BJ (cell line): ENCODE measurements around the gene FJX1. TPM values are rescaled to one million over a fixed set of nuclear protein-coding genes. Genes with fewer than 3 reads are reported as not detected.
"Not testable (repeated sequence)": the region's sequence is repeated elsewhere in the genome, so short reads cannot be mapped to it uniquely, and the experiment has no call there.

Experiments
- CTCF ChIA-PET: fragments of 350-600 bp; formaldehyde crosslinking; extraction: SDS; loops from one replicate; lab custom pipeline; 2021; ENCODE audit warnings: antibody characterized with exemption, inconsistent platforms; lab: Yijun Ruan, JAX
- POLR2A ChIA-PET: fragments of 300-600 bp; sonication (Branson Sonifier 250); formaldehyde crosslinking; extraction: SDS; loops from one replicate; lab custom pipeline; 2021; ENCODE audit warnings: antibody characterized with exemption; lab: Charles Lee
- DNase-seq: peaks from one replicate; pipeline ENCODE4 v3.0.0-alpha.2; 2011; ENCODE audit warnings: low read depth
- H3K27me3 ChIP-seq: 2 replicates; pipeline ENCODE4 v1.6.0; 2011; ENCODE audit warnings: low read length; ENCODE audit not compliant: control insufficient read depth, insufficient read depth
- H3K36me3 ChIP-seq: 2 replicates; pipeline ENCODE4 v1.5.1; 2011; ENCODE audit warnings: low read length; ENCODE audit not compliant: control insufficient read depth, insufficient read depth
- H3K4me3 ChIP-seq: 2 replicates; pipeline ENCODE4 v1.5.1; 2011; ENCODE audit warnings: low read depth, mild to moderate bottlenecking, control low read depth, low read length
- CTCF ChIP-seq: IDR thresholded peaks from 2 replicates; pipeline ENCODE4 v1.5.1; 2011; ENCODE audit warnings: low read depth, mild to moderate bottlenecking, control low read depth, inconsistent platforms, low read length, moderate library complexity; ENCODE audit not compliant: insufficient read depth
- polyA plus RNA-seq: library from polyadenylated mRNA; depleted of rRNA; stranded (reverse); fragments of >200 nt; gene quantifications from 2 replicates; pipeline ENCODE4 v1.2.3, GENCODE V29; 2011; rRNA removed

FJX1 gene
- polyA plus RNA-seq, 1 experiment: 6.1 TPM

GRCh38 chr11:35667257-35667656, 49.0 kb downstream of the FJX1 start:
- no peak for DNase-seq
- POLR2A ChIA-PET: no interaction called here
- no peak overlapping the region for H3K4me3 ChIP-seq
- H3K36me3 ChIP-seq: 0 out of 2 replicates have a peak, but pooled peaks cover 2% of the 10 kb centered on the region
- CTCF ChIA-PET: no interaction called here
- no peaks in the 10 kb centered on the region for H3K27me3 ChIP-seq
- TF ChIP-seq CTCF: no peak

- H3K27me3 ChIP-seq, CTCF ChIA-PET, POLR2A ChIA-PET, H3K36me3 ChIP-seq, H3K4me3 ChIP-seq, DNase-seq: not testable (repeated sequence)
Observed at GRCh38 chr11:35668350-35668749, 50.1 kb downstream of the FJX1 start.

Other genes starting within 250 kb of the FJX1 start
- gene SLC1A2, start 198.9 kb upstream of the FJX1 start, polyA plus RNA-seq: 0.60 and 0.83 TPM in 2 replicates
- gene PAMR1, start 92.8 kb upstream of the FJX1 start, polyA plus RNA-seq: 112 and 131 TPM in 2 replicates
- gene TRIM44, start 44.3 kb downstream of the FJX1 start, polyA plus RNA-seq: 62.0 and 69.9 TPM in 2 replicates